ENCODE measurements around the gene NEMP1.

NEMP1 gene

DNA sequence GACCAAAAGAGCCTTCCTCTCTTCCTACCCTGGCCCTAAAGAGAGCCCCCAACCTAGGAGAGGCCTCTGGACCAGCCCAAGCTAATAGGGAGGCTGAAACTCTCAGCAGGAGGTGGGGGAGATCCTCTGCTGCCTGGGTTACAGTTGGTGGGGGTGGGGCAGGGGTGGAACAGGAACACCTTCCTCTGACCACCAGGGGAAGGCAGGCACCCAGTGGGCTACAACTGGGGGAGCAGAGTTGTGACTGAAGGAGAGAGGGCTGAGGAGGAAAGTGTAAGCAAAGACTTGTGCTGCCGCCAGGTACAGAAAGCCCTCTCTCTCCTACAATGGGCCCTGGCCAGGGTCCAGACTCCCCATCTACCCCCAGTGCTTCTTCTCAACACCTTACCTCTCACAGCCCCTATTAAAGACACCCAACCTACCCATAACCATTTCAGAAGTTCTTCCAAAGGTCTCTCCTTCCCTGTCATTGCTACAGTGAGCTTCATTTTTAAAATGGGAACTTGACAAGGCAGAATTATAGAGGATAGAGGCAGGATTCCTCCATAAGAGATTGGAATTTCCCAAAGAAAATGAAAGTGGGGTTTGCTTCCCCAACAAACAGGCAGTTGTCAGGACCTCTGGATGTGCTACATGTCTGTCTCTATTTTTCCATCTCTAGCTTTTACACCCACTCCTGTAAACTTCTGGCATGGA lies 30.0 kb downstream of the NEMP1 start:
- no peak overlapping the region for H3K4me3 ChIP-seq (ENCODE audit: low read length)
- TF ChIP-seq, protein P1, sequence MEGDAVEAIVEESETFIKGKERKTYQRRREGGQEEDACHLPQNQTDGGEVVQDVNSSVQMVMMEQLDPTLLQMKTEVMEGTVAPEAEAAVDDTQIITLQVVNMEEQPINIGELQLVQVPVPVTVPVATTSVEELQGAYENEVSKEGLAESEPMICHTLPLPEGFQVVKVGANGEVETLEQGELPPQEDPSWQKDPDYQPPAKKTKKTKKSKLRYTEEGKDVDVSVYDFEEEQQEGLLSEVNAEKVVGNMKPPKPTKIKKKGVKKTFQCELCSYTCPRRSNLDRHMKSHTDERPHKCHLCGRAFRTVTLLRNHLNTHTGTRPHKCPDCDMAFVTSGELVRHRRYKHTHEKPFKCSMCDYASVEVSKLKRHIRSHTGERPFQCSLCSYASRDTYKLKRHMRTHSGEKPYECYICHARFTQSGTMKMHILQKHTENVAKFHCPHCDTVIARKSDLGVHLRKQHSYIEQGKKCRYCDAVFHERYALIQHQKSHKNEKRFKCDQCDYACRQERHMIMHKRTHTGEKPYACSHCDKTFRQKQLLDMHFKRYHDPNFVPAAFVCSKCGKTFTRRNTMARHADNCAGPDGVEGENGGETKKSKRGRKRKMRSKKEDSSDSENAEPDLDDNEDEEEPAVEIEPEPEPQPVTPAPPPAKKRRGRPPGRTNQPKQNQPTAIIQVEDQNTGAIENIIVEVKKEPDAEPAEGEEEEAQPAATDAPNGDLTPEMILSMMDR (conservative IDR thresholded peaks at IDR 0.05; ENCODE audit: low read length), result no peak
- no peak for DNase-seq (ENCODE audit: low read depth)

DNA sequence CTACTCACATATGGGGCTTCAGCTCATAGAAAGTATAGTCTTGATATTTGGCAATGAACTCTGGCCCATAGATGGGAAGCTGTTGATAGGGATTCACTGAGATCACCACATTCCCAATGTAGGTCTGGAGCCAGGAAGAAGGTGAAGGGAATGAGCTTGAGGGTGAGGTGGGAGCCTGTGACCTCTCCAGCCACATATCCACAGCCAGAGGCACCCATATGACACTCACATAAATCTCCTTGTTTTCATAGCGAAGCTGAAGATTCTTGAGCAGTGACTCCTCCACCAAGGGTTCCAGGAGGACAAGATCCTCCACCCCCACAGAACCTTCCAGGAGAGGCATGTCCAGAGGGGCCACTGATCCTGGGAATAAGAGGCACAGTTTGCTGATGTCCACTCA lies 30.6 kb downstream of the NEMP1 start:
- H3K4me3 ChIP-seq (ENCODE audit: low read length), result no peak overlapping the region
- TF ChIP-seq, protein P1 (conservative IDR thresholded peaks at IDR 0.05; ENCODE audit: low read length), result no peak
- DNase-seq (ENCODE audit: low read depth), result peak; percentile 33

GRCh38 chr12:57046947-57047890 lies 31.4 kb downstream of the NEMP1 start:
- no peak overlapping the region for H3K4me3 ChIP-seq (ENCODE audit: low read length)
- DNase-seq (ENCODE audit: low read depth), result no peak
- TF ChIP-seq, protein P1 (conservative IDR thresholded peaks at IDR 0.05; ENCODE audit: low read length), result no peak

DNA sequence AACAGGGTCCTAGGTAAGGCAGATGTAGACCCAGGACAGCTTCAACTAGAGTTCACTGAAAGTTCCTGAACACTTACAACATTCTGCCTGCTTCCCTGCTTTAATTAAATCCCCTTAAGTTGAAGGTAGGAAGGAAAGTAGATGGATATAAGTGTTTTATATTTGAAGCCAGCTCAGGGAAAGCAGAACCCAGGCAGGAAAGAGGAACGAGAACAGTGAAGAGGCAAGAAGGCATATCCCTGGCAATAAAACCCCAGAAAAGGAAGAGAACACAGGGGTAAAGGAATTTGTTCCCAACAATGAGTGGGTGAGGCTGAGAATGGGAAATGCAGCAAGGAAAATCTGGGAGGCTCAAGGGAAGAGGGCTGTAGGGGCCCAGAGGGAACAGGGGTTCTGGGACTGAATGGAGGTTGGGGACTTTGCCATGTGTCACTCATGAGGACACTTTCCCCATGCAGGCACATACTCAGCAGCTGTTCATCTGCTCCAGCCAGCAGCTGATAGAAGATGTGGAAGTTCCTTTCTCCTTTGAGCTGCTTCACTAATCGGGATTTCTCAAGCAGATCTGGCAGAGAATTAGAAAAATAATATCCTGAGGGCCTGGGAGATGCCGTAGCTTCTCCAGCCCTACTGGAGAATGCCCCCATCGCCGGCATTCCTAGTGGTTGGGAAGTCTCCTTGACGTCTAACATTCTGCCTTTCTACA lies 32.4 kb downstream of the NEMP1 start:
- no peak for DNase-seq (ENCODE audit: low read depth)
- H3K4me3 ChIP-seq (ENCODE audit: low read length), result no peak overlapping the region
- TF ChIP-seq, protein P1 (conservative IDR thresholded peaks at IDR 0.05; ENCODE audit: low read length), result no peak

GRCh38 chr12:57044889-57045288 lies 33.7 kb downstream of the NEMP1 start:
- DNase-seq (ENCODE audit: low read depth), result no peak
- no peak overlapping the region for H3K4me3 ChIP-seq (ENCODE audit: low read length)
- TF ChIP-seq, protein P1 (conservative IDR thresholded peaks at IDR 0.05; ENCODE audit: low read length), result no peak

DNA sequence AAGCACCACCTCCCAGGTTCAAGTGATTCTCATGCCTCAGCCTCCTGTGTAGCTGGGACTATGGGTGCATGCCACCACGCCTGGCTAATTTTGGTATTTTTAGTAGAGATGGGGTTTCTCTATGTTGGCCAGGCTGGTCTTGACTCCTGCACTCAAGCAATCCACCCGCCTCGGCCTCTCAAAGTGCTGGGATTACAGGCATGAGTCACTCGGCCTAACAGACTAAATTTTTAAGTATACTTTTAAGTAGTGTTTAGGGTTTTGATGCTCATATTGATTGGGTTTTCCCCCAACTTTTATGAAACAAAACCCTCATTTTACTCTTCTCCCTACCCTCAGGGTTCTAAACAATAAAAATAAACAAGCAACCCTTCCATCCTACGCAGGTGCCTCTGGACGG lies 34.1 kb downstream of the NEMP1 start:
- no peak for DNase-seq (ENCODE audit: low read depth)
- TF ChIP-seq, protein P1 (conservative IDR thresholded peaks at IDR 0.05; ENCODE audit: low read length), result no peak
- H3K4me3 ChIP-seq (ENCODE audit: low read length), result no peak overlapping the region
